Psoas muscle (tissue), 8 donors: ENCODE measurements around the gene SEPHS1. TPM values are rescaled to one million over a fixed set of nuclear protein-coding genes. Genes with fewer than 3 reads are reported as not detected.
"Not testable (repeated sequence)": the region's sequence is repeated elsewhere in the genome, so short reads cannot be mapped to it uniquely, and the experiment has no call there.

ENCODE experiments used
- ATAC-seq, 4 donors: fragments of 200-7000 bp; cut with Tn5 transposase; one replicate each; pipeline ENCODE4 v1.9.1; 2020; ENCODE audit warnings: moderate library complexity in 3 of 4, mild to moderate bottlenecking in 2 of 4
- DNase-seq, 2 donors: peaks; one replicate each; pipeline ENCODE4 v3.0.0-alpha.2; 2020
- H3K27ac ChIP-seq: fragments of 200-600 bp; one replicate; pipeline ENCODE4 v1.8.0; 2022
- H3K27me3 ChIP-seq, 3 donors: fragments of 200-600 bp in 1 of 3; one replicate each; pipeline versions ENCODE4 v1.6.1 to v1.8.0; 2013 to 2022; ENCODE audit warnings: low read length in 2 of 3, mild to moderate bottlenecking in 2 of 3, moderate library complexity in 1 of 3; ENCODE audit not compliant: insufficient read depth in 3 of 3
- H3K36me3 ChIP-seq, 2 donors: fragments of 200-600 bp in 1 of 2; one replicate each; pipeline versions ENCODE4 v1.6.1 to v1.8.0; 2013 to 2022; ENCODE audit warnings: low read depth in 1 of 2, mild to moderate bottlenecking in 1 of 2, moderate library complexity in 1 of 2; ENCODE audit not compliant: insufficient read depth in 1 of 2
- H3K4me1 ChIP-seq: fragments of 200-600 bp; one replicate; pipeline ENCODE4 v1.8.0; 2022
- H3K4me3 ChIP-seq: fragments of 200-600 bp; one replicate; pipeline ENCODE4 v1.8.0; 2022; ENCODE audit warnings: mild to moderate bottlenecking
- H3K9me3 ChIP-seq: fragments of 200-600 bp; one replicate; pipeline ENCODE4 v1.8.0; 2022
- WGBS, 3 donors: extraction: QIAGEN DNeasy Blood & Tissue Kit; methylation state at CpG; one replicate each; pipeline versions ENCODE4 v1.1.6 to v1.1.7; 2013; 5-methylcytosine and 5-hydroxymethylcytosine counted together
- intact Hi-C, 2 donors: fragments of 100-400 bp; cut with DNase I; formaldehyde crosslinking; loops; one replicate each; pipeline versions ENCODE4 v1.11.0 to v1.14.2; 2022
- polyA plus RNA-seq, 3 donors: library from polyadenylated mRNA; stranded (reverse); fragments of 200-250 nt; gene quantifications; one replicate each; pipeline ENCODE4 v1.2.3, GENCODE V29; 2013
- total RNA-seq, 4 donors: library from RNA; stranded (reverse); fragmentation: NEBNext Ultra II Directional in 2 of 4; extraction: Animal tissue kit (Norgen Biotek cat#: 25700) in 2 of 4; gene quantifications; one replicate each; pipeline versions ENCODE4 v1.2.1 to v1.2.4, GENCODE V29; 2021 to 2023
- TF ChIP-seq, protein P1 (sequence below): fragments of 200-600 bp; IDR thresholded peaks from one replicate; pipeline ENCODE4 v1.8.0; 2022; ENCODE audit warnings: antibody characterized with exemption
- donor health status: healthy with polysubstance abuse.
- donor health status: DM: no; HTN: no; CAD: no; lungs with moderate emphysema.
- donor health status: Bipolar disorder and iron deficiency.
- donor health status: healthy.
- donor health status: DM: yes; HTN: yes; CAD: no.
- donor health status: DM: no; HTN: no; CAD: no.
- donor health status: DM: no; HTN: no; CAD: no.
- donor health status: DM: yes; HTN: yes; CAD: no.

The SEPHS1 gene
- total and polyA plus RNA-seq, 7 donors = 25.1 to 61.0 (median 27.1) TPM

DNA sequence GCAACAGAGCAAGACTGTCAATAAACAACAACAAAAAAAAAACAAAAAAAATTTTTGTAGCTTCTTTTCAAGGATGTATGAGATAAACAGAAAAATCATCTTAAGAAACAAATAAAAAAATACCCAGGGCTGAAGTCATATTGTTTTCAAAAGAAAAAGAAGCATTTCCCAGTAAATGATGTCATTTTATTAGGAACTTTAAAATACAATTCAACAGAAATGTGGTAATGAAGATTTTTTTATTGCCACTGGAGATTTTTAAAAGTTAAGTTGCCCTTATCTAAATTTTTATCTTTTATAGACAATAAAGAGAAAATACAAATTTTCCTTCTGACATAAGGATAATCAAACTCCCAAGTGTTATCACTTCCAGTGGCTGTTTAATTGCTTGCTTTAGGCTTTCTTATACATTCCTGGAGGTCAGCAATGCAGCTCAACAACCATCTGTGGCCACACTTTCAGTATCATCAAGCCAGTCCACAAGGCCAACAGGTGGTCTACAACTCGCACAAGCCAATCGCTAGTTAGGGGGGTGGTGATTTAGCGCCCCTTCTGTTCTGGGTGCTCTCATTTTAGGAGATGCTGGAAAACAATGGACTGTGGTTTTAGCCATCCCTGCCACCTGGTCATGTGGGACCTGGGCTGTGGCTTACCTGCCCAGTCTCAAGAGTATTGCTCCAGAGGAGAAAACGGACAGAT lies 10.8 kb downstream of the SEPHS1 start:
- Histone ChIP-seq H3K27me3 (no peaks in the 10 kb centered on the region), H3K36me3 (peaks cover 4 to 51% of the 10 kb centered on the region in 2 donors), H3K4me3 (no peak overlapping the region), H3K9me3 (no peaks in the 10 kb centered on the region), H3K27ac (no peak overlapping the region), H3K4me1 (peaks cover 23% of the 10 kb centered on the region)
- WGBS, 3 donors = 88 to 96% (median 94%) methylated on average over 4 of the region's 4 CpGs
- DNase-seq (no peak), ATAC-seq (no peak)
- TF ChIP-seq, protein P1, sequence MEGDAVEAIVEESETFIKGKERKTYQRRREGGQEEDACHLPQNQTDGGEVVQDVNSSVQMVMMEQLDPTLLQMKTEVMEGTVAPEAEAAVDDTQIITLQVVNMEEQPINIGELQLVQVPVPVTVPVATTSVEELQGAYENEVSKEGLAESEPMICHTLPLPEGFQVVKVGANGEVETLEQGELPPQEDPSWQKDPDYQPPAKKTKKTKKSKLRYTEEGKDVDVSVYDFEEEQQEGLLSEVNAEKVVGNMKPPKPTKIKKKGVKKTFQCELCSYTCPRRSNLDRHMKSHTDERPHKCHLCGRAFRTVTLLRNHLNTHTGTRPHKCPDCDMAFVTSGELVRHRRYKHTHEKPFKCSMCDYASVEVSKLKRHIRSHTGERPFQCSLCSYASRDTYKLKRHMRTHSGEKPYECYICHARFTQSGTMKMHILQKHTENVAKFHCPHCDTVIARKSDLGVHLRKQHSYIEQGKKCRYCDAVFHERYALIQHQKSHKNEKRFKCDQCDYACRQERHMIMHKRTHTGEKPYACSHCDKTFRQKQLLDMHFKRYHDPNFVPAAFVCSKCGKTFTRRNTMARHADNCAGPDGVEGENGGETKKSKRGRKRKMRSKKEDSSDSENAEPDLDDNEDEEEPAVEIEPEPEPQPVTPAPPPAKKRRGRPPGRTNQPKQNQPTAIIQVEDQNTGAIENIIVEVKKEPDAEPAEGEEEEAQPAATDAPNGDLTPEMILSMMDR = no peak
- intact Hi-C loops = no loop called here

DNA sequence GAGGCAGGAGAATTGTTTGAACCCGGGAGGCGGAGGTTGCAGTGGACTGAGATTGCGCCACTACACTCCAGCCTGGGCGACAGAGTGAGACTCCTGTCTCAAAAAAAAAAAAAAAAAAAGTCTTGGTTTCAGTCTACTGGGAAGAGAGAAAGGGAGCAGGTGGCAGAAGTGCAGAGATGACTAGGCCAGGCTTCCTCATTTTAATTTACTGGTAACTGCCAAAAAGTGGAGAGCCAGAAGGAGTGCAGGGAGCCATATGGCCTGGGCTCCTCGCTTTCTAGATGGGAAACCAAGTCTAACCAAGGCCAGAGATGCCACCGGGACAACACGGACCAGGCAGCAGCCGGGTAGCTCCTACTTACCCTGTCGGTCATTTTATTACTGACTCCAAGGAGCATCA lies 12.2 kb downstream of the SEPHS1 start:
- Histone ChIP-seq H3K36me3 (peaks cover 9 to 65% of the 10 kb centered on the region in 2 donors), H3K4me3 (no peak overlapping the region), H3K9me3 (no peaks in the 10 kb centered on the region), H3K27ac (no peak overlapping the region), H3K4me1 (peaks cover 23% of the 10 kb centered on the region), H3K27me3 (no peaks in the 10 kb centered on the region)
- no peak for ATAC-seq
- 78 to 94% (median 82%) methylated on average over 9 of the region's 9 CpGs for WGBS, 3 donors
- intact Hi-C loops = no loop called here
- no peak for DNase-seq
- TF ChIP-seq, protein P1 = no peak

GRCh38 chr10:13334556-13334955 lies 13.5 kb downstream of the SEPHS1 start:
- Histone ChIP-seq H3K4me3 (no peak overlapping the region), H3K4me1 (peaks cover 11% of the 10 kb centered on the region), H3K36me3 (peaks cover 9 to 76% of the 10 kb centered on the region in 2 donors), H3K27ac (no peak overlapping the region), H3K9me3 (no peaks in the 10 kb centered on the region), H3K27me3 (no peaks in the 10 kb centered on the region)
- intact Hi-C loops = no loop called here
- DNase-seq (no peak), ATAC-seq (no peak)
- TF ChIP-seq, protein P1 = no peak
- 96 to 100% (median 97%) methylated on average over 2 of the region's 2 CpGs for WGBS, 3 donors

DNA sequence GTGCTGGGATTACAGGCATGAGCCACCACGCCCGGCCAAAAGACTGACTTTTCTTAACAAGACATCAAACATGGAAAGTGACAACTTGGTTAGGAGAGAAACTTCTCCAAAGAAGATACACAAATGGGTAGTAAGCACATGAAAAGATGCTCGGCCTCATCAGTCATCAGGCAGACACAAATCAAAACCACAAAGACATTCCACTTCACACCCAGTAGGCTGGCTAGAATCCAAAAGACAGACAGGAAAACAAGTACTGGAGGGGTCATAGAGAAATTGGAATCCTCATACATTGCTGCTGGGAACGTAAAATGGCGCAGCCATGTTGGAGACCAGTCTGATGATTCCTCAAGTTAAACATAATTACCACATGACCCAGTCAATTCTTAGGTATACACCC lies 16.4 kb downstream of the SEPHS1 start:
- TF ChIP-seq, protein P1 = no peak
- ATAC-seq (no peak), DNase-seq (no peak)
- WGBS, 3 donors = 93 to 97% (median 93%) methylated on average over 5 of the region's 5 CpGs
- Histone ChIP-seq H3K4me1 (peaks cover 7% of the 10 kb centered on the region), H3K36me3 (peaks cover 5 to 92% of the 10 kb centered on the region in 2 donors), H3K27me3 (no peaks in the 10 kb centered on the region), H3K4me3 (no peak overlapping the region), H3K9me3 (no peaks in the 10 kb centered on the region), H3K27ac (no peak overlapping the region)
- intact Hi-C loops = no loop called here

DNA sequence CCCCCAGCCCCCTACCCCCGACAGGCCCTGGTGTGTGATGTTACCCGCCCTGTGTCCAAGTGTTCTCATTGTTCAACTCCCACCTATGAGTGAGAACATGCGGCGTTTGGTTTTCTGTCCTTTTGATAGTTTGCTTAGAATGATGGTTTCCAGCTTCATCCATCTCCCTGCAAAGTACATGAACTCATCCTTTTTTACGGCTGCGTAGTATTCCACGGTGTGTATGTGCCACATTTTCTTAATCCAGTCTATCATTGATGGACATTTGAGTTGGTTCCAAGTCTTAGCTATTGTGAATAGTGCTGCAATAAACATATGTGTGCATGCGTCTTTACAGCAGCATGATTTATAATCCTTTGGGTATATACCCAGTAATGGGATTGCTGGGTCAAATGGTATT lies 17.1 kb downstream of the SEPHS1 start:
- ATAC-seq, intact Hi-C loops: not testable (repeated sequence)

More for the DNA sequence above, 17.1 kb downstream of the SEPHS1 start:
- not testable (repeated sequence) for H3K4me3 ChIP-seq, H3K9me3 ChIP-seq, H3K27me3 ChIP-seq, H3K27ac ChIP-seq, H3K4me1 ChIP-seq
- peak in 1 of 2 donors; percentile 12 for DNase-seq
- peaks cover 5 to 94% of the 10 kb centered on the region in 2 donors for H3K36me3 ChIP-seq
- WGBS, 3 donors = 95 to 99% (median 98%) methylated on average over 8 of the region's 8 CpGs
